OCI-LY3 (cell line): Measurements from ENCODE around the gene BMPER.

Experiments used
- H2AFZ ChIP-seq: fragments of 200-600, 300-600 bp; shearing (Covaris generic); 2 replicates; pipeline ENCODE4 v1.6.0; 2014; ENCODE audit warnings: antibody characterized with exemption, low read depth, low read length
- H3K27ac ChIP-seq: fragments of 200-600, 300-600 bp; sonication (generic); 2 replicates; pipeline ENCODE4 v1.5.1; 2014; ENCODE audit warnings: mild to moderate bottlenecking, low read length, moderate library complexity, mixed read lengths
- H3K27me3 ChIP-seq: fragments of 200-600, 300-600 bp; sonication (generic); 2 replicates; pipeline ENCODE4 v1.6.1; 2014; ENCODE audit warnings: low read depth, low read length, mixed read lengths
- H3K36me3 ChIP-seq: fragments of 200-600, 300-600 bp; sonication (generic); replicated peaks from 2 replicates; pipeline ENCODE3; 2014; ENCODE audit warnings: low read depth, low read length, mixed read lengths
- H3K4me1 ChIP-seq: fragments of 300-600, 200-600 bp; sonication (generic); 2 replicates; pipeline ENCODE4 v1.6.1; 2014; ENCODE audit warnings: low read length, mixed read lengths
- H3K4me2 ChIP-seq: fragments of 200-600, 300-600 bp; sonication (generic); 2 replicates; pipeline ENCODE4 v1.6.1; 2014; ENCODE audit warnings: low read length, mixed read lengths
- H3K4me3 ChIP-seq: fragments of 300-600, 200-600 bp; sonication (generic); 2 replicates; pipeline ENCODE4 v1.5.1; 2014; ENCODE audit warnings: antibody characterized with exemption, mild to moderate bottlenecking, low read length, moderate library complexity
- H3K79me2 ChIP-seq: fragments of 300-600, 200-600 bp; shearing (Covaris generic); 2 replicates; pipeline ENCODE4 v1.6.1; 2014; ENCODE audit warnings: mild to moderate bottlenecking, low read length, mixed read lengths
- H3K9ac ChIP-seq: fragments of 300-600, 200-600 bp; shearing (Covaris generic); 2 replicates; pipeline ENCODE4 v1.6.0; 2014; ENCODE audit warnings: mild to moderate bottlenecking, low read length, moderate library complexity
- H3K9me3 ChIP-seq: fragments of 200-600, 300-600 bp; shearing (Covaris generic); 2 replicates; pipeline ENCODE4 v1.6.1; 2014; ENCODE audit warnings: low read length, mixed read lengths; ENCODE audit not compliant: insufficient read depth
- H4K20me1 ChIP-seq: fragments of 200-600, 300-600 bp; sonication (generic); 2 replicates; pipeline ENCODE4 v1.6.1; 2016; ENCODE audit warnings: low read length, mixed read lengths; ENCODE audit not compliant: insufficient read depth
- EZH2phosphoT487 ChIP-seq: fragments of 200-600 bp; shearing (Covaris generic); IDR thresholded peaks from 2 replicates; pipeline ENCODE4 v1.6.1; 2018; ENCODE audit warnings: antibody characterized with exemption, mixed run types, low read depth
- TF ChIP-seq, protein P1 (sequence below): fragments of 200-600, 300-600 bp; sonication (generic); IDR thresholded peaks from 2 replicates; pipeline ENCODE4 v1.5.1; 2014; ENCODE audit warnings: antibody characterized with exemption, low read length, low read depth

Gene BMPER

DNA sequence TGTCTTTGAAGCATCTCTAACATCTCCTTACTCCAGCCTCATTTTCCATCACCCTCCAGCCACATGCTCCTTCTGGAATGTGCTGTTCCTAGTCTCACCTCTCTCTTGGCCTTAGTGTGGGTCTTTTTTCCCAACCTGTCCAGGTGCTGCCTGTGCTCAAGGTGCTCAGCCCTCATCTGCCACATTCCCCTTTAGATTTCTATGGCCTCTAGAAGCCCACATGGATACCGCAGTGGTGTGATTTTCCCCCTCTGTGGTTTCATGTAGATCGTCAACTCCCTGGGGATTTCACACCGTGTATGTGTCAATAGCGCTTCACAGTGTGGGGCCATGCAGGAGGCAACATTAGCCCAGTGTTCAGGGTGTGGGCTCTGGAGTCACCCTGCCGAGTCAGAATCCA lies 32.5 kb downstream of the BMPER start:
- no peak overlapping the region for H3K4me3 ChIP-seq
- H3K4me2 ChIP-seq, result no peak overlapping the region
- H3K9me3 ChIP-seq, result no peaks in the 10 kb centered on the region
- H4K20me1 ChIP-seq, result no peaks in the 10 kb centered on the region
- H3K27me3 ChIP-seq, result peaks cover 7% of the 10 kb centered on the region
- H3K27ac ChIP-seq, result no peak overlapping the region
- H3K4me1 ChIP-seq, result no peaks in the 10 kb centered on the region
- no peaks in the 10 kb centered on the region for H3K36me3 ChIP-seq
- H2AFZ ChIP-seq, result no peak overlapping the region
- H3K9ac ChIP-seq, result no peak overlapping the region
- H3K79me2 ChIP-seq, result no peaks in the 10 kb centered on the region
- no peak for TF ChIP-seq EZH2phosphoT487
- TF ChIP-seq, protein P1, sequence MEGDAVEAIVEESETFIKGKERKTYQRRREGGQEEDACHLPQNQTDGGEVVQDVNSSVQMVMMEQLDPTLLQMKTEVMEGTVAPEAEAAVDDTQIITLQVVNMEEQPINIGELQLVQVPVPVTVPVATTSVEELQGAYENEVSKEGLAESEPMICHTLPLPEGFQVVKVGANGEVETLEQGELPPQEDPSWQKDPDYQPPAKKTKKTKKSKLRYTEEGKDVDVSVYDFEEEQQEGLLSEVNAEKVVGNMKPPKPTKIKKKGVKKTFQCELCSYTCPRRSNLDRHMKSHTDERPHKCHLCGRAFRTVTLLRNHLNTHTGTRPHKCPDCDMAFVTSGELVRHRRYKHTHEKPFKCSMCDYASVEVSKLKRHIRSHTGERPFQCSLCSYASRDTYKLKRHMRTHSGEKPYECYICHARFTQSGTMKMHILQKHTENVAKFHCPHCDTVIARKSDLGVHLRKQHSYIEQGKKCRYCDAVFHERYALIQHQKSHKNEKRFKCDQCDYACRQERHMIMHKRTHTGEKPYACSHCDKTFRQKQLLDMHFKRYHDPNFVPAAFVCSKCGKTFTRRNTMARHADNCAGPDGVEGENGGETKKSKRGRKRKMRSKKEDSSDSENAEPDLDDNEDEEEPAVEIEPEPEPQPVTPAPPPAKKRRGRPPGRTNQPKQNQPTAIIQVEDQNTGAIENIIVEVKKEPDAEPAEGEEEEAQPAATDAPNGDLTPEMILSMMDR, result no peak

DNA sequence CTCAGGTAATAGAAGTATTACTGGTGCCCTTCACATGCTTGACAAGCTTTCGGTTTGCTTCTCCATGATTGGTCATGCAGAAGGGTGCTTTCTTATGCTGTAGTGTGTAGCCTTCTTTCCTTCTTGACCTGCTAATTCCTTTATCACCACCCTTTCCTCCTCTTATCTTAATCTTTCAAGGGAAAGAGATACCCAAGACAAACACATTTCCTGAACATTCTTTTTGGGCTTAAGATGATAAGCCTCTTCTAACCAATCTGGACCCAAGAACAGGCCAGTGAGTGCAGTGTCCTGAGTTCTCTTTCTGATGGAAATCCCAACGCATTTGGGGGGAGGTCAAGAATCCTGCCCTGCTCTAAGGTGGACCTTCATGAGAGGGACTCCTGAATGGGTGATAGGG lies 33.8 kb downstream of the BMPER start:
- no peaks in the 10 kb centered on the region for H4K20me1 ChIP-seq

DNA sequence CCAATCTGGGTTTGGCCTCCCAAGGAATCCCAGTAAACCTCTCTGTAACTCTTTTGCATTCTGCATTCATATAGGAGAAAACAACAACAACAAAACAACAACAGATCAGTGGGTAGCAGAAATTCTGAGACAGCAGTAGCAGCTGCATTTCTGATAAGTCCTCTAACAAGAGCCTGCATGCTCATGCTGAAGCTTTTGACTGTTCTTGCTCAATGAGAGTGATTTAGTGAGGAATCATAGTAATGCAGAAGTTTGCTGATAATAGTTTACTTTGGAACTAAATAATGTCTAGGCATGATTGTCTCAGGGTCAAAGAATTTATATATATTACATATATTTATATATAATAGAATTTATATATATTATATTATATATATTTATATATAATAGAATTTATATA lies 35.2 kb downstream of the BMPER start:
- Histone ChIP-seq H3K9ac (no peak overlapping the region), H4K20me1 (no peaks in the 10 kb centered on the region), H3K27me3 (no peaks in the 10 kb centered on the region), H3K36me3 (no peaks in the 10 kb centered on the region), H3K4me1 (no peaks in the 10 kb centered on the region), H3K9me3 (no peaks in the 10 kb centered on the region), H3K27ac (no peak overlapping the region), H3K4me2 (no peak overlapping the region), H2AFZ (no peak overlapping the region), H3K79me2 (no peaks in the 10 kb centered on the region), H3K4me3 (no peak overlapping the region)
- no peak for TF ChIP-seq EZH2phosphoT487
- TF ChIP-seq, protein P1, result no peak

More for the DNA sequence above, 33.8 kb downstream of the BMPER start:
- H3K27me3 ChIP-seq, result no peaks in the 10 kb centered on the region
- H3K27ac ChIP-seq, result no peak overlapping the region
- no peaks in the 10 kb centered on the region for H3K4me1 ChIP-seq
- TF ChIP-seq, protein P1, result no peak
- TF ChIP-seq EZH2phosphoT487, result no peak
- H2AFZ ChIP-seq, result no peak overlapping the region
- no peak overlapping the region for H3K4me3 ChIP-seq
- H3K9me3 ChIP-seq, result no peaks in the 10 kb centered on the region
- no peak overlapping the region for H3K9ac ChIP-seq
- H3K79me2 ChIP-seq, result no peaks in the 10 kb centered on the region
- H3K4me2 ChIP-seq, result no peak overlapping the region
- H3K36me3 ChIP-seq, result no peaks in the 10 kb centered on the region

DNA sequence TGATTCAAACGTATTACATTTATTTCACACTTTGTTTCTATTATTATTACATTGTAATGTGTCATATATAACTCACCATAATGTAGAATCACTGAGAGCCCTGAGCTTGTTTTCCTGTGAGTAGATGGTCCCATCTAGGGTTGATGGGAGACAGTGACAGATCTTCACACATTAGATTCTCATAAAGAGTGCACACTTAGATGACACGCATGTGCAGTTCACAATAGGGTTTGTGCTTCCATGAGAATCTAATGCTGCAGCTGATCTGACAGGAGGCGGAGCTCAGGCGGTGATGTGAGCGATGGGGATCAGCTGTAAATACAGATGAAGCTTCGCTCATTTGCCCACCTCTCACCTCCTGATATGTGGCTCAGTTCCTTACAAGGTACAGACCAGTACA lies 36.1 kb downstream of the BMPER start:
- no peak overlapping the region for H3K9ac ChIP-seq
- H3K4me2 ChIP-seq, result no peak overlapping the region
- H3K36me3 ChIP-seq, result no peaks in the 10 kb centered on the region
- H3K79me2 ChIP-seq, result no peaks in the 10 kb centered on the region
- no peak overlapping the region for H3K4me3 ChIP-seq
- no peaks in the 10 kb centered on the region for H4K20me1 ChIP-seq
- no peak overlapping the region for H3K27ac ChIP-seq
- H2AFZ ChIP-seq, result no peak overlapping the region
- H3K27me3 ChIP-seq, result no peaks in the 10 kb centered on the region
- no peaks in the 10 kb centered on the region for H3K9me3 ChIP-seq
- TF ChIP-seq, protein P1, result no peak
- no peak for TF ChIP-seq EZH2phosphoT487
- H3K4me1 ChIP-seq, result no peaks in the 10 kb centered on the region
